ENCODE measurements around the gene SH3BGRL2.
"Not testable (repeated sequence)": the region's sequence is repeated elsewhere in the genome, so short reads cannot be mapped to it uniquely, and the experiment has no call there.

Gene SH3BGRL2

GRCh38 chr6:79650950-79651349 lies 19.8 kb downstream of the SH3BGRL2 start:
- DNase-seq = no peak

DNA sequence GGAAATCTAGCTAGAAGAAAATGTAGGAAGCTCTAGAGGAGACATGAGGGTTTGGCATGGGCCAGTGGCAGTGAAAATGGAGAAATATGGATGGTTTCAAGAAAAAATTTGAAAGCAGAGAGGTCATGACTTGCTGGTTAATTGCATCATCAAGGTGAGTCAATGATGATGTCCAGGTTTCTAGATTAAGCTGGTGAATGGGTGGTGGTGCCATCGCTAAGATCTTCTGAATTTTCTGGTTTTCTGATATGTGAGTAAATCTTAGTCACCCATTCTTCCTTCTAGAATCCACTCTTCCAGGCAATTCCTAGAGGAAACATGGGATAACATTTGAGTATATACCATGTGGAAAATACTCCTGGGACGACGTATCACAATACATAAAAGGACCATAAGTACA lies 25.0 kb downstream of the SH3BGRL2 start:
- DNase-seq = no peak

- no peak for DNase-seq
Measured at GRCh38 chr6:79657238-79657637, 26.1 kb downstream of the SH3BGRL2 start.

DNA sequence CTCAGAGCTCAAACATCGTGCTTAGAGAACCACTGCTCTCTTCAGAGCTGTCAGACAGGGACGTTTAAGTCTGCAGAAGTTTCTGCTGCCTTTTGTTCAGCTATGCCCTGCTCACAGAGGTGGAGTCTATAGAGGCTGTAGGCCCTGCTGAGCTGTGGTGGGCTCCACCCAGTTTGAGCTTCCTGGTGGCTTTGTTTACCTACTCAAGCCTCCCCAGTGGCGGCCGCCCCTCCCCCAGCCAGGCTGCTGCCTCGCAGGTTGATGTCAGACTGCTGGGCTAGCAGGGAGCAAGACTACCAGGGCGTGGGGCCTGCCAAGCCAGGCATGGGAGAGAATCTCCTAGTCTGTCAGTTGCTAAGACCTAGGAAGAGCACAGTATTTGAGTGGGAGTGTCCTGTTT lies 32.5 kb downstream of the SH3BGRL2 start:
- DNase-seq = not testable (repeated sequence)

- DNase-seq = no peak
Measured at GRCh38 chr6:79665725-79666551, 34.8 kb downstream of the SH3BGRL2 start.

- DNase-seq = no peak
Measured at GRCh38 chr6:79666634-79667033, 35.5 kb downstream of the SH3BGRL2 start.

DNA sequence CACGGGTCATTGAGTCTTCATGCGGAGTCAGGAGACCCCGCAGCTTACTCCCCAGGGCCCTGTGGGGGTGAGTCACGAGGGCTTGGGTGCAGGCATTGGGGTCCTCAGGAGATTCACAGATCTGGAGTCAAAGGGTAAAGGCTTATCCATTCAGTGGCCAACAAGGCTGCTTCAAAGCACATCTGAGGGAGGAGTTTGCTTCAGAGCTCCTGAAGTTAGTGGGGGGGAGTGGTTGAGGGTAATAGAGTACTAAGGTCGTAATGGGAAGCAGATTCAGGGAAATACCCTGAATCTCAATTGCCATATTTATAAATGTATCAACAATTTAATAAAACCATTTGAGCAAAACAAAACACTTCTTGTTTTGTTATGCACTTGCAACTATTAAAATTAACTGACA lies 37.3 kb downstream of the SH3BGRL2 start:
- DNase-seq = no peak

GRCh38 chr6:79669766-79670165 lies 38.6 kb downstream of the SH3BGRL2 start:
- no peak for DNase-seq

GRCh38 chr6:79670789-79671188 lies 39.7 kb downstream of the SH3BGRL2 start:
- no peak for DNase-seq

- peak; percentile 38 to 44 for DNase-seq
Measured at GRCh38 chr6:79671600-79672266, 40.6 kb downstream of the SH3BGRL2 start.

GRCh38 chr6:79672631-79673111 lies 41.5 kb downstream of the SH3BGRL2 start:
- peak in 1 of 2 donors; percentile 6 for DNase-seq

- DNase-seq = no peak
Measured at GRCh38 chr6:79673947-79674346, 42.8 kb downstream of the SH3BGRL2 start.

DNA sequence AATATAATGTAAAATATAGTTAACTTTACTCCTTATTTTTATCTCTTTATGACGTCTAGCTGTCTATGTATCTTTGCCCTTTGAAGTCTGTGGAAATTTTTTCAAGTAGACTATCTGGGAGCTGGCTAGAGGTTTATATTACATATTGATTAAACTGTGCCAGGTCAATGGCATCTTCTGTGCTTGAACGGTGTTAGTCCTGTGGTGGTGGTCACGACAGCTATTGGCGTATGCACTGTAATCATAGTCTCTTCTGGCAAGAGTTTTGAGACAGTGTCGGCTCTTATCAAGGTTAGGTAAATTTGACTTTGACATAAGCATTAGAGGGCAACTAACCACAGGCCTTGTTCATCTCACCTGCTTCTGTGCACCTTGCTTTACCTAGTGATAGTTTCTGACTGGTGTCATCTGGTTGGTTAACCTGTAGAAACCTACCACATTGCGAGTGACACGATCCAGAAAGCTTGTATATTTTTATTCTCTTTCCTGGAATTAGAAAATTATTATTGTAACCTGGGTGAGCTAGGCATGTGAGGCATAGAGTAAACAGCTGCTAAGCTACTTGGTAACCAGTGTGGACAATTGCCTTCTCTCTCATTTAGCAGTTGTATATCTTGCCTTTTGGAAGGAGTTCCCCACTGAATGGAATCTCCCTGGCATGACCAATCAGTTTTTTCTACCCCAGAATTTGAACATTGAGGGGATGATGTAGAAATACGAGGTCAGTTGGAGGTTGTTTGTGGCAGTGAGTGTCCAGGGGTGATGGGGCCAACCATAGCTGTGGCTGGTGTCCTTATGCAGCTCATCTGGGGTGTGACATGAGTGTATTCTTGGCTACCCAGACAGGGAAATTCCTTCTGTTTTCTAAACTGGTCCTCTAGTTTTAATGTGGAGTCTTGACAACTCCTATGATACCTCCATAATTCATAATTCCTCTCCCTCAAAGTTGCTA lies 45.9 kb downstream of the SH3BGRL2 start:
- DNase-seq = no peak

- DNase-seq = not testable (repeated sequence)
Measured at GRCh38 chr6:79682682-79683081, 51.6 kb downstream of the SH3BGRL2 start.

DNA sequence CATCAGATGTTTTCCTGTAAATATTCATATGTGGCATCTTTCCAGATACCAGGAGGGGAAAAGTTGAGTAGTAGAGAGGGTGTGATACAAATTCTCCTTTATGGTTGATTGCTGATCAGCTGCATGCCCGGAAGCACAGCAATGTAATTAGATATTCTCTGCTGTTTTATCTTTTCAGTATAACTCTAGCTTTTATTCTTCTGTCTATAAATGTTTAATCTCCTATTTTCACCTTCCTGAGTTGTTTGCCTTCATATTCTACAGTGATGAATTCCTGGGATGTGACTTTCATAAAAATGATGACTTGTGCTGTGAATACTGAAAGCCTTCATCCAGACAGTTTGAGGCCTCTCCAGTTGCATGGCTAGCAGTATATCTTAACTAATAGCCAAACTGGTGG lies 53.7 kb downstream of the SH3BGRL2 start:
- DNase-seq = no peak

DNA sequence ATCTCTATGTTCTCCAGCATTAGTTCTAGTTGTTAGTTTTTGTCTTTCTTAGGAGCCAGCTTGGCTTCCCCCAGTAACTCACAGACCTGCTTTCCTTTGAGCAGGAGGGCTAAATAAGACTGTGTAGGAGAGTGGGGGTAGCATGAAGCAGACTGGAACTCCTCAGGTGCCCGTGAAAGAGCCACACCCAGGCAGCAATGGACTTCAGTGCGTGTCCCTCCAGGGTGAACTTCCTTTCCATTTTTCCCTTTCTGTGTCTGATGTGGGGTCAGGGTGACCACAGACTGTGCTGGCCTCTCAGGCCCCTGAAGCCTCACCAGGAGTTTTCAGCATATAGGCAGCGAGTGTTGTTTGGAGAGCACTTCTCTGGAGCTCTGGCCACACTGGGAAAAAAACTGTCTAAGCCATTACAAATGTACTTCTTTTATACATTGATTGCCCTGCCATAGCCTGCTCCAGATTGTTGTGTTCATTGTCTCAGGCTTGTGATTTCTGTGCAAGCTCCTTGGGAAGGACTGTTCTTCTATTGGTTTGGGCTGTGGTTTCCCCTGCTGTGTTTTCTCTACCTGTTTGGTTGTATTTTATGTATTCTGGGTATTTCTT lies 55.7 kb downstream of the SH3BGRL2 start:
- DNase-seq = no peak

DNA sequence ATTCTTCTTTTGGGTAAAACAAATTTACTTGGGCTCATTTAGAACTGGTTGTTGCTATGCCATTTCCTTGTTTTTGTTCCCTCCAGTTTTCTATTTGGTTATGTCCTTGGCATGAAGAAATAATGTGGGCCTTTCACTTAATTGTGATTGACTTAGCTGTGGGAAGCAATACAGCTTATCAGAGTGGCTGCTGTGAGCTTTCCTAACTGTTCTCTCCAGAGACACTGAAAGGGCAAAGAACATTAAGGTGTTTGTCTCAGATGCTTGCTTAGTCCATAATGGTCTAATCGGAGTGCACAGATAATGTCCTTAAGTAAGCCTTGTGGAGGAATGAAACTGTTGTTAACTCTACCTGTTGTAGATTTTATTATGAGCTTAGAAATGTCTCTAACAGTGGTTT lies 56.6 kb downstream of the SH3BGRL2 start:
- DNase-seq = no peak

GRCh38 chr6:79694156-79694555 lies 63.0 kb downstream of the SH3BGRL2 start:
- no peak for DNase-seq

DNA sequence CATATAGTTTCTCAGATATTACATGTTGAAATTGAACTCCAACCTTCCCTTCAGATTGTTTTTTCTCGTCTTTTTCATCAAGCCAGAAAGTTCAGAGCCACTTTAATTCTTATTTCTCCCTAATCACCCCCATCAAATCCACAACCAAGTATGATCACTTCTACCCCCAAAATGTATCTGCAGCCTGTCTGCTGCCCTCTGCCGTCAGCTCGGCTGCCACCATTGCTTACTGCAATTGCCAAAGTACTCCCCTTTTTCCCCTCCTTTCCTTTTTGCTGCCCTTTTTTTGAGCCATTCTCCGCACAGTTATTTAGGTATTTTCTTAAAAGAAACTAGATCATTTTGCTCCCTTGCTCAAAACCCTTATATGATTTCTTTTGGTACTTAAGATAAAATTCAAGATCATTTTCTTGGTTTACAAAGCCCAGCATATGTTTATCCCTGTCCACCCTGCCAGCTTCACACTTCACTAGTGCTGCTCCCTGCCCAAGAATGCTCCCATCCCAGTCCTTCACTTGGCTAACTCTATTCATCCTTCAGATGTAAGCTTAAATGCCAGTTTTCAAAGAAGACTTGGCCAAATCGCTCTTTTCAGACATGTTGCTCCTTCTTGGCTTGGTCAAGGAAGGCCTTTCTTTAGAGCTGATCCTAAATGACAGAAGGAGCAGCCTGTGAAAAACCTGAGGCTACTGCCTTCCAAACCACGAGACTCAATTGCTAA lies 63.7 kb downstream of the SH3BGRL2 start:
- DNase-seq = no peak

- no peak for DNase-seq
Measured at GRCh38 chr6:79697430-79697829, 66.3 kb downstream of the SH3BGRL2 start.

GRCh38 chr6:79699606-79700005 lies 68.5 kb downstream of the SH3BGRL2 start:
- DNase-seq = no peak

DNA sequence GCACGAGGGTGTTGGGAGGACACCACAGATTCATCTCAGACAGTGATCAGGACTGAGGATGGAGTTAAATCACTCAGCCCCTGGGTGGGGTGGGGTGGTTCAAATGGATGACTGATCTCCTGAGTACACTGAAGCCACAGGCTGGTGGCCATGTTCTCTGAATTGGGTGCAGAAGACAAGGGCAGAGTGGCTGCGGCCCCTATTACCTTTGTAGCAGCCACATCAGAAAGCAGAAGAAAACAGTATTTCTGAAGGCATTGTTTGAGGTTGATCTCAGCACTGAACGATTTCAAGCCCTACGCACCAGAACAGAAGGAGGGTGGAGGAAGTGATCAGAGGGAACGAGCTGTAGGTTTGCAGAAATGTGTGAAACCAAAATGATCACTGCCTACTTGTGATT lies 71.6 kb downstream of the SH3BGRL2 start:
- DNase-seq = peak in 1 of 2 donors; percentile 7

Measured in CD4-positive, alpha-beta T cell treated with Interleukin-1 beta for 1 hour (primary cell).